ENCODE results near the gene VSTM4.
A peak's percentile ranks its signal among the peaks of the same experiment; 100 is the strongest.

The VSTM4 gene

DNA sequence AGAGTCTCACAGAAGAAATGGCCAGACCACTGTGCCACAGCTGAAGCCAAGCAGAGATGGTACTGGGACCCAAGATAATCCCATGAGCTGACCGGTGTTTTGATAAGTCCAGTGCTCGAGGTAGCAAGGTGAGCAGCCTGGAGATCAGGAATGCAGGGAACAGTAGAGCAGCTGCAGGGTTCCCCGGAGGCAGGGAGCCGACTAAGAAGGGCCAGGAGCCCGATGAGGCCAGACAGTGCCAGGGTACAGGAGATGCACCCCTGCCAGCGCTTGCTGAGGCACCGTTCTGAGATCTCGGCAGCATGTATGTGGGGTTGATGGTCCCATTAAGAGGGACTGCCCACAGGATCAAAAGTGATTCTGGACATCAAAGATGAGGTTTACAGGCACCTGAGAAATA lies 47.1 kb downstream of the VSTM4 start:
- FAIRE-seq: no peak

DNA sequence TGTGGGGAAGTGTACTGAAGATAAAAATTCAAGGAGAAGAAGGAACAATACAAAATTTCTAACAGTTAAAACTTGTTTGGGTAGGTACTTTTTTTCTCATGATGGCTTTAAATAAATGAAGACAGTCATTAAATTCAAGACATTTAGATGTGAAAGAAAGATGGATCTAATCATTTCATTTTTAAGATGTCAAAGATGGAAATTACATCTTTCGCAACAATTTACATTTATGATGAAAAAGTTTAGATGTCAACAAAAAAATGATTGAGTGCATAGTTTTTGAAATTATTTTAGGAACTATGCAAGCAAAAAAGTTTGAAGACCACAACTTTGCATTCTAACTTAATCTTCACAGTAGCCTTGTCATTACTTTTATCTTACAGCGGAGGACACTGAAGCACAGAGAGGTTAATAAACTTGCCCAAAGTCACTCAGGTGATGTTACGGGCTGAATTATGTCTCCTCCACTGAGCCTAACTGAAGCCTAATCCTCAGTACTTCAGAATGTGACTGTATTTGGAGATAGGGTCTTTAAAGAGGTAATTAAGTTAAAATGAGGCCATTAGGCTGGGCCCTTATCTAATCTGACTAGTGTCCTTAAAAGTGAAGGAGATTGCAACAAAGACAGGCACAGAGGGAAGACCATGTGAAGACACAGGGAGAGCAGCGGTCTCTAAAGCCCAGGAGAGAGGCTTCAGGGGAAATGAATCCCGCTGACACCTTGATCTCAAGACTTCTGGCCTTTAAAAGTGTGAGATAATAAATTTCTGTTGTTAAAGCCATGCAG lies 48.2 kb downstream of the VSTM4 start:
- no peak for FAIRE-seq

GRCh38 chr10:49062229-49062628 lies 53.1 kb downstream of the VSTM4 start:
- FAIRE-seq: no peak

- no peak for FAIRE-seq
Measured at GRCh38 chr10:49061667-49062066, 53.7 kb downstream of the VSTM4 start.

GRCh38 chr10:49058463-49059255 lies 56.7 kb downstream of the VSTM4 start:
- peak; percentile 94 for FAIRE-seq

DNA sequence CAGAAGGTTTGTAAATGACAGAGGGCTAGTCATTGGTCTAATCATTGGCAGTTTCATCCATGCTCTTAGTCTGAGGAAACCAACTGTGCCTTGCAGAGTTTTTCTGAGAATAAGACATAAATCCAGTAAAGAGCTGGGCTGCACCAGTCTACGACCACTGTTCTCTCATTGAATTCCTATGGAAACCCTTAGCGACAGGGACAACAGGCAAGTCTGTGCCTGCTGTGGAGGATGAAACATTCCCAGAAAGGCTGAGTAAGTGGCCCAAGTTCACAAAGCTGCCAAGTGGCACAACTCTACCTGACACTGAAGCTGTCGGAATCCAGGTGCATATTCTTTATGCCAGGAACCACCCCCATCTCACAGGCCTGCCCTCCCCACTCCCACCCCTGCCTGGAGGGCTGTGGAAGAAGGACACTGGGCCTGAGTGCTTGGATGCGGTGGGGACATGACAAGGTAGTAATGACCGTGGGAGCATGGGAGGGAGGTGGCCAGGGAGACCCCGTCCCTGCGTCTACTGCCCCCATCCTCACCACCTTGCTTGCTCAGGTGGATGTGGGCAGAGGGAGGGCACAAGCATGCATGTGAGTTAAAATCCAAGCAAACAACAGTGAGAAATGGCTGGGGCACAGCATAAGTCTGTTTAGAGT lies 58.0 kb downstream of the VSTM4 start:
- no peak for FAIRE-seq

DNA sequence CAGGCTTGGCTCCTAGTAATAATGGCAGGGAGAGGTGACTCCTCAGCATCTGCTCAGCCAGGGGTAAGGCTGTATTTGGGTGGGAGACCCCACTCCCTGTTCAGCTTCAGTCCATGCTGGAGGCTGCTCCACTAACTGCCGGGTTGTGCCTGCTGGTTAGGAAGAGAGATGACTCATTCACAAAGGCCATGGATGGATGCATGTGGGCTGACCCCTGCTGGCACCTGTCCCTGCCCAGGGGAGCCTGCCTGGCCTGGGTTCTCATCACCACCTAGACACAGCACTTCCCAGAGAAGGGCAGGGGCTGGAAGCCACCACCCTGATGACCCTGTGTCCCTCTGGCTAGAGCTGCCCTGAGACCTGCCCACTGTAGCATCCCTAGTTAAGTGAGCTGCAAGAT lies 59.0 kb downstream of the VSTM4 start:
- FAIRE-seq: no peak

GRCh38 chr10:49055221-49055849 lies 60.0 kb downstream of the VSTM4 start:
- FAIRE-seq: no peak

DNA sequence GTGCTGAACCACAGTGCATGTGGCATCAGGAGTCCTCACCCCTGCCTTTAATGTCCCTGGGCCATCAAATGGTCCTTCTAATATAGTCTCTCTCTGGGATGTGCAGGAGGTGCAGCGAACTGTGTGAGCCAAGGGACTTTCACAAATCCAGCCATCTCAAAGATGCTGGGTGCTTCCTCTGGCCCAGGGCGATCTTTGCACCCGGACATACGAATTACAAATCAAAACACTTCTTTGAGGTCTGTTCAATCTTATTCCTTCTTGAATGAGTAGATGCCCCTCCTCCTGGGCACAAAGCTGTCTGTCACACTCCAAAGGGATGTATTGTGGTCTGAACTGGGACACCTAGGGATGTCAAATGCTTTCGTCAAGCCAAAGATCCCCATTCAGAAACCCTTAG lies 60.6 kb downstream of the VSTM4 start:
- FAIRE-seq: no peak

GRCh38 chr10:49053998-49054692 lies 61.2 kb downstream of the VSTM4 start:
- no peak for FAIRE-seq

DNA sequence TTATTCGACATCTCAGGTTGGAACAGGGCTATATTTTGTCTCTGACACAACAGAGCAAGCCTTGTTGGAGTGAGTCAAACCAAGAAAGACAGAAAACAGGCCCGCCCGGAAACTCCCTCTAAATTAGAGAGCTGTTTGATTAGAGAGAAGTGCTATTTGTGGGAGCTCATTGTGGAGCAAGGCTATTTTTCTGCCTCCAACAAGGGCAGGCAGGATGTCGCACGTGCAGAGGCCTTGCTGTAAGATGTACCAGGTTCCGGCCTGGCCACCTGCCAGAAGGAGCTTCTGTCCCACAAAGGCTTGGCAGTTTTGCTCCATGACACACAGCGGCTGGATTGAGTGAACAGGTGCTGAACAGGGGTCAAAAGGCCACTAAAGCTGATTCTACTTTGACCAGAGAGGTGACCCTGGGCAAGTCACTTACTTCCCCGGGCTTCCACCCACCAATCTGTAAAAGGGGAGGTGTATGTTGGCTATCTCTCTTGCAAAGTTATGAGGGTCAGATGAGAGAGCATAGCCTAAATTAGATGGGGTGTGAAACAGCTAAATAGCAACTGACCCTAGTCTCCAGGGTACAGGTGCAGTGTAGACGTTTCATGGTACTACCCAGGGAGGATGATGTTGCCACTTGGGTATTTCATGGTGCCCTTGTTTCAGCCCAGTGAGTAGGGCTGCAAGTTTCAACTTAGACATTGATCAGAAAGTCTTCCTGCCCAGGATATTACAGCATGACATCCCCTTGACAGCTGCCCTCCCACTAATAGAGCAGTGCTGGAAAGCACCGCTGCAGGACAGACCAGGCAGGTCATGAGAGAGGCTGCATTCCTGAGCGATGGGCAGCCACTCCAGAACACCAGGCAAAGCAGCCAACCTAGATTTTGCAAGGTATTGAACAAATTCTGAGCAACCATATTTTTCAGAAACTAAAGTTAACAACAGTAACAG lies 62.0 kb downstream of the VSTM4 start:
- FAIRE-seq: no peak

- FAIRE-seq: no peak
Measured at GRCh38 chr10:49052069-49052468, 63.3 kb downstream of the VSTM4 start.

- no peak for FAIRE-seq
Measured at GRCh38 chr10:49050906-49051305, 64.4 kb downstream of the VSTM4 start.

GRCh38 chr10:49050366-49050765 lies 65.0 kb downstream of the VSTM4 start:
- peak; percentile 92 for FAIRE-seq

- FAIRE-seq: no peak
Measured at GRCh38 chr10:49049660-49050059, 65.7 kb downstream of the VSTM4 start.

DNA sequence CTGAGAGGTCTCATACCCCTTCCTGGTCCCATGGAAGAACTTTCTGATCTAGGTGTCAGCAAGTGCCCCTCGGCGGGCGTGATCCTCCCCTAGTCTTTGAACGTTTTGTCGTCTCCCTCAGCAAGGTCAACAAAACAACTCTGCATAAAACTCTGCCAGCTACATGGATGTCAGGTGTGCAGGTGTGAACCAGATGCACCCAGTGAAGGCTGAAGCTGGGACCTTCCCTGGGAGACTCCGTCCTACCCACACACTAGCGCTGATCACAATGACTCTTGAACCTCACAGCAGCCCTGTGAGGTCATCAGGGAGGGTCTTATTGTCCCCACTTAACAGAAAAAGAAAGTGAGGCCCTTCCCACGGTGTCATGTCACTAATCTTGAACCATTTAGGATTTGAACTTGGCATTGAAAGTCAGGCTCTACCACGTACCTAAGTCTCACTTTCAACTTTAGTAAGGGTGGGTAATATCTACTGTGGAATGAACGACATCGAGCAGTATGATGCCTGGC lies 68.1 kb downstream of the VSTM4 start:
- no peak for FAIRE-seq

GRCh38 chr10:49044293-49045193 lies 70.8 kb downstream of the VSTM4 start:
- FAIRE-seq: no peak

GRCh38 chr10:49040601-49041000 lies 74.7 kb downstream of the VSTM4 start:
- FAIRE-seq: no peak

GRCh38 chr10:49039409-49039808 lies 75.9 kb downstream of the VSTM4 start:
- FAIRE-seq: no peak

- FAIRE-seq: no peak
Measured at GRCh38 chr10:49038711-49039110, 76.6 kb downstream of the VSTM4 start.
